Small intestine (tissue), 16 donors: Measurements from ENCODE around the gene C6orf47. TPM values are rescaled to one million over a fixed set of nuclear protein-coding genes. Genes with fewer than 3 reads are reported as not detected.
"Not testable (repeated sequence)": the region's sequence is repeated elsewhere in the genome, so short reads cannot be mapped to it uniquely, and the experiment has no call there.

Experiments
- DNase-seq, 2 donors: peaks; one replicate each; pipeline versions ENCODE4 v3.0.0 to v3.0.0-alpha.2; 2013
- FAIRE-seq: peaks from 2 replicates; lab custom pipeline; 2012; peaks lifted over from hg19 to GRCh38; lab: Jason Lieb, UNC
- H3K27ac ChIP-seq, 3 donors: one replicate each; pipeline ENCODE4 v1.5.1; 2013; ENCODE audit warnings: low read length in 2 of 3, mild to moderate bottlenecking in 2 of 3, control low read depth in 1 of 3, inconsistent platforms in 1 of 3, low read depth in 1 of 3, moderate library complexity in 1 of 3
- H3K27me3 ChIP-seq, 3 donors: one replicate each; pipeline ENCODE4 v1.6.1; 2013; ENCODE audit warnings: low read length in 3 of 3, inconsistent platforms in 1 of 3; ENCODE audit not compliant: control insufficient read depth in 3 of 3, insufficient read depth in 3 of 3
- H3K36me3 ChIP-seq, 3 donors: one replicate each; pipeline ENCODE4 v1.6.1; 2013; ENCODE audit warnings: low read length in 3 of 3, inconsistent platforms in 1 of 3, low read depth in 1 of 3, mild to moderate bottlenecking in 1 of 3, moderate library complexity in 1 of 3; ENCODE audit not compliant: control insufficient read depth in 3 of 3, insufficient read depth in 2 of 3
- H3K4me1 ChIP-seq, 3 donors: one replicate each; pipeline ENCODE4 v1.6.1; 2013; ENCODE audit warnings: low read length in 2 of 3, inconsistent platforms in 1 of 3, low read depth in 1 of 3, mild to moderate bottlenecking in 1 of 3, moderate library complexity in 1 of 3; ENCODE audit not compliant: control insufficient read depth in 3 of 3, insufficient read depth in 2 of 3
- H3K4me3 ChIP-seq, 3 donors: one replicate each; pipeline ENCODE4 v1.5.1; 2013; ENCODE audit warnings: low read length in 3 of 3, control low read depth in 1 of 3, inconsistent platforms in 1 of 3, low read depth in 1 of 3, mild to moderate bottlenecking in 1 of 3, moderate library complexity in 1 of 3
- H3K9me3 ChIP-seq, 2 donors: one replicate each; pipeline ENCODE4 v1.6.1; 2013; ENCODE audit warnings: low read depth in 1 of 2, low read length in 1 of 2; ENCODE audit not compliant: control insufficient read depth in 2 of 2, insufficient read depth in 1 of 2
- WGBS, 3 donors: extraction: QIAGEN DNeasy Blood & Tissue Kit; methylation state at CpG; one replicate each; pipeline ENCODE4 v1.1.7; 2013; 5-methylcytosine and 5-hydroxymethylcytosine counted together
- long read RNA-seq, 10 donors: transcript quantifications; one replicate each; lab custom pipeline, GENCODE V29; 2026
- polyA plus RNA-seq, 4 donors: library from polyadenylated mRNA; stranded (reverse) in 3 of 4; unstranded in 1 of 4; fragments of 200-250 nt in 3 of 4; fragments of 120-200 nt in 1 of 4; gene quantifications; one replicate each; pipeline versions ENCODE4 v1.2.1 to v1.2.3, GENCODE V29; 2013
- donor health status: healthy with polysubstance abuse.
- donor health status: control.
- donor health status: control.
- donor health status: Bipolar disorder and iron deficiency.
- donor health status: healthy.

Gene C6orf47, protein sequence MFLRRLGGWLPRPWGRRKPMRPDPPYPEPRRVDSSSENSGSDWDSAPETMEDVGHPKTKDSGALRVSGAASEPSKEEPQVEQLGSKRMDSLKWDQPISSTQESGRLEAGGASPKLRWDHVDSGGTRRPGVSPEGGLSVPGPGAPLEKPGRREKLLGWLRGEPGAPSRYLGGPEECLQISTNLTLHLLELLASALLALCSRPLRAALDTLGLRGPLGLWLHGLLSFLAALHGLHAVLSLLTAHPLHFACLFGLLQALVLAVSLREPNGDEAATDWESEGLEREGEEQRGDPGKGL
- 10 to 100 TPM; 17.3 to 29.1 (median 23.2) TPM for polyA plus RNA-seq
- long read RNA-seq, donor 1, transcript C6orf47-202 (1 exons, 2,475 nt), result major isoform, 56 of 56 reads
- long read RNA-seq, donor 1, partial matches to known transcripts, result 0 of 56 reads
- long read RNA-seq, donor 1, other reads (novel, unspliced or antisense), result 0 of 56 reads
- long read RNA-seq, donor 2, transcript C6orf47-202 (1 exons, 2,475 nt), result major isoform, 6 of 6 reads
- long read RNA-seq, donor 2, partial matches to known transcripts, result 0 of 6 reads
- long read RNA-seq, donor 2, other reads (novel, unspliced or antisense), result 0 of 6 reads
- long read RNA-seq, donor 3, transcript C6orf47-202 (1 exons, 2,475 nt), result major isoform, 23 of 23 reads
- long read RNA-seq, donor 3, partial matches to known transcripts, result 0 of 23 reads
- long read RNA-seq, donor 3, other reads (novel, unspliced or antisense), result 0 of 23 reads
- long read RNA-seq, donor 4, partial matches to known transcripts, result 0 of 1 reads
- long read RNA-seq, donor 4, other reads (novel, unspliced or antisense), result 0 of 1 reads
- long read RNA-seq, donor 5, transcript C6orf47-202 (1 exons, 2,475 nt), result major isoform, 16 of 16 reads
- long read RNA-seq, donor 5, partial matches to known transcripts, result 0 of 16 reads
- long read RNA-seq, donor 5, other reads (novel, unspliced or antisense), result 0 of 16 reads
- long read RNA-seq, donor 6, transcript C6orf47-202 (1 exons, 2,475 nt), result major isoform, 18 of 18 reads
- long read RNA-seq, donor 6, partial matches to known transcripts, result 0 of 18 reads
- long read RNA-seq, donor 6, other reads (novel, unspliced or antisense), result 0 of 18 reads
- long read RNA-seq, donor 7, transcript C6orf47-202 (1 exons, 2,475 nt), result major isoform, 31 of 31 reads
- long read RNA-seq, donor 7, partial matches to known transcripts, result 0 of 31 reads
- long read RNA-seq, donor 7, other reads (novel, unspliced or antisense), result 0 of 31 reads
- long read RNA-seq, donor 8, transcript C6orf47-202 (1 exons, 2,475 nt), result major isoform, 5 of 5 reads
- long read RNA-seq, donor 8, partial matches to known transcripts, result 0 of 5 reads
- long read RNA-seq, donor 8, other reads (novel, unspliced or antisense), result 0 of 5 reads
- long read RNA-seq, donor 9, transcript C6orf47-202 (1 exons, 2,475 nt), result major isoform, 6 of 6 reads
- long read RNA-seq, donor 9, partial matches to known transcripts, result 0 of 6 reads
- long read RNA-seq, donor 9, other reads (novel, unspliced or antisense), result 0 of 6 reads
- long read RNA-seq, donor 10, transcript C6orf47-202 (1 exons, 2,475 nt), result major isoform, 28 of 28 reads
- long read RNA-seq, donor 10, partial matches to known transcripts, result 0 of 28 reads
- long read RNA-seq, donor 10, other reads (novel, unspliced or antisense), result 0 of 28 reads

DNA sequence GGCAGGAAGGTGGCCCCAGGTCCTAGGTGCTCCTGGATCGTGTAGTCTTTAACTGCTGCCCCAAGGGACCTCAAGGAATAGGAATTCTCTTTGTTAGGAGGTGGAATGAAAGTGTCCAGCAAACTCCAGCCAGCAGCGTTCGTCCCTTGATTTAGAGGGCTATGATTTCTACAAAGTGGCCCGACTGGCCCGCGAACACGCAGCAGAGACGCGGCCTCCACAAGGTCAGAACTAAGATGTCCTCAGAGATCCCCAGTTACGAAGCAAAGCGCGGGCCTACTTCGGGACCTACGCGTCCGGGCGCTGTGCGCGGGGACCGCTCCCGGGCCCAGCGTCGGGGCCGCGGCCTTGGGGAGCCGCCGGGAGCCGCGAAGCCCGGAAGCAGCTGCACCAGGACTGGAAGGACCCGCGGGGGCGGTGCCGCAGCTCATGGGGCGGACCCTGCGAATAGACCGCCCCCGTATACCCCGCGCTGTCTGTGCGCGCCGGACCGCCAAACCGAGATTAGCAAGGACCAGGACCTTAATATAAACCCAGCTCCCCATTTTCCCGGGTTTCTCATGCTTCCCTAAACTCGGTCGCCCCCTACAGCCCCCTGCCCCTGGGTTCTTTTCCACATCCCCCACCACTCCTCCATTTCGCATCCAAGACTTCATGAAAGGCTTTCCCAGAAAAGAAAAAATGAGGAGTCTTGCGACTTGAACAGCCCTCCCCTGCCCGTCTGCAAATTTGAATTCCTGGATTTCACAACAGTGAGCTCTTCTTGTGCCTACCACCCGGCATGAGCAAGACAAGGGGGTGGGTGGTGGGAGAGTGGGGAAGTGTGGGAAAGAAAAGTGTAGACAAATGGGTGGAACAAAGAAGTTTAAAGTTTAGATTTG lies at the start of gene C6orf47:
C6orf47 (minus strand) TSS at position 398 of the 881 bp plus-strand sequence. CDS start 831 bp downstream, outside the sequence.
- Histone ChIP-seq H3K4me3 (peak within 1 kb of the TSS; percentile 66 to 90 (median 72)), H3K27me3 (no peaks in the 10 kb centered on the region), H3K36me3 (peaks cover 2 to 56% (median 5%) of the 10 kb centered on the region in 3 donors), H3K4me1 (peaks cover 8 to 53% (median 18%) of the 10 kb centered on the region in 3 donors), H3K9me3 (no peaks in the 10 kb centered on the region), H3K27ac (peak within 1 kb of the TSS; percentile 69 to 96 (median 88))
- FAIRE-seq, result no peak
- peak; percentile 85 to 91 for DNase-seq
- 0 to 1% (median 1%) methylated on average over 45 to 52 of the region's 52 CpGs for WGBS, 3 donors

DNA sequence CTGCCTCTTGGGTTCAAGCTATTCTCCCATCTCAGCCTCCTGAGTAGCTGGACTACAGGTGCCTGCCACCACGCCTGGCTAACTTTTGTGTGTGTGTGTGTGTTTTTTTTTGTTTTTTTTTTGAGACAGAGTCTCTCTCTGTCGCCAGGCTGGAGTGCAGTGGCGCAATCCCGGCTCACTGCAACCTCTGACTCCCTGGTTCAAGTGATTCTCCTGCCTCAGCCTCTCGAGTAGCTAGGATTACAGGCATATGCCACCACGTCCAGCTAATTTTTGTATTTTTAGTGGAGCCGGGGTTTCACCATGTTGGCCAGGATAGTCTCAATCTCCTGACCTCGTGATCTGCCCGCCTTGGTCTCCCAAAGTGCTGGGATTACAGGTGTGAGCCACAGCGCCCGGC lies 48.6 kb upstream of the C6orf47 start:
- not testable (repeated sequence) for H3K9me3 ChIP-seq, H3K4me3 ChIP-seq, FAIRE-seq, H3K36me3 ChIP-seq, H3K27ac ChIP-seq, DNase-seq, H3K27me3 ChIP-seq
- WGBS, 3 donors, result 87 to 91% (median 91%) methylated on average over 11 of the region's 11 CpGs
- H3K4me1 ChIP-seq, result peaks cover 0 to 16% (median 4%) of the 10 kb centered on the region in 3 donors

DNA sequence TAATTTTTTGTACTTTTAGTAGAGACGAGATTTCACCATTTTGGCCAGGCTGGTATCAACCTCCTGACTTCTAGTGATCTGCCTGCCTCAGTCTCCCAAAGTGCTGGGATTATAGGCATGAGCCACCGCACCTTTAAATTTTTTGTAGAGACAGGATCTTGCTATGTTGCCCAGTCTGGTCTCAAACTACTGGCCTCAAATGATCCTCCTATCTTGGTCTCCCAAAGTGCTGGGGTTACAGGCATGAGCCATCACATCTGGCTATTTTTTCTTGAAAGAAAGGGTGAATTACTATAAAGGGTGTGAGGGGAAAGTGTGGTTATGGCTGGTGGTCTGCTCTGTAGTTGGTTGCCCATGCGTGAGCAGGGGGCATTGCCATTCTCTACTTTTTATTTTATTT lies 47.6 kb upstream of the C6orf47 start:
- 94 to 99% (median 96%) methylated on average over 3 of the region's 3 CpGs for WGBS, 3 donors
- Histone ChIP-seq H3K27ac (no peak overlapping the region), H3K4me1 (peaks cover 0 to 10% (median 4%) of the 10 kb centered on the region in 3 donors), H3K27me3 (no peaks in the 10 kb centered on the region), H3K9me3 (no peaks in the 10 kb centered on the region), H3K36me3 (peaks cover 0 to 4% (median 0%) of the 10 kb centered on the region in 3 donors), H3K4me3 (no peak overlapping the region)
- no peak for FAIRE-seq
- no peak for DNase-seq

DNA sequence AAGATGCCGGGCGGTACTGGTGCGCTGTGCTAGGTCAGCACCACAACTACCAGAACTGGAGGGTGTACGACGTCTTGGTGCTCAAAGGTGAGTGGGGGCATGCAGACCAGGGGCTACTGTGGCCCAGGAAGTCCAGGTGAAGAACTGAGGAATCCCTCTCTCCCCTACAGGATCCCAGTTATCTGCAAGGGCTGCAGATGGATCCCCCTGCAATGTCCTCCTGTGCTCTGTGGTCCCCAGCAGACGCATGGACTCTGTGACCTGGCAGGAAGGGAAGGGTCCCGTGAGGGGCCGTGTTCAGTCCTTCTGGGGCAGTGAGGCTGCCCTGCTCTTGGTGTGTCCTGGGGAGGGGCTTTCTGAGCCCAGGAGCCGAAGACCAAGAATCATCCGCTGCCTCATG lies 47.1 kb upstream of the C6orf47 start:
- no peak for DNase-seq
- no peaks in the 10 kb centered on the region for H3K27me3 ChIP-seq

DNA sequence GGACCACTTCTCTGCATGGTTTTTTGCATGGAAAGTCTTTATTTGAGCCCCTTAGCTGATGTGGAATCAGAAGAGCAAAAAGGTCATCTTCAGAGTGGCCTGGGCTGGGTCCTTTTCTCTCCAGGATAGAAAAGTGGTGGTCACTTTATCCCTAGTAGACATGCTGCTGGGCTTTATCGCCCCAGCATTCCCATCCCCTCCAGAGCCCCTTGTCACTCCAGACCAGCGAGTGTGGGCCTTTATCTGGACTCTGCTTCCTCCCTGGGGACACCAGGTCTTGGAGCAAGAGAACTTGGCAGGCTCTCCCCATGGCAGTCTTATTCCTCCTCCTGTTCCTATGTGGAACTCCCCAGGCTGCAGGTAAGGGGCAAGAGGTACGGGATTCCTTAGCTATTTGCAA lies 46.0 kb upstream of the C6orf47 start, which contains the start of gene LY6G6F:
LY6G6F (plus strand) TSS at position 268 of the 400 bp plus-strand sequence; CDS start at position 309, 41 bp downstream.
- no peaks in the 10 kb centered on the region for H3K9me3 ChIP-seq
- WGBS, 3 donors, result 60 to 68% (median 65%) methylated on average over 3 of the region's 3 CpGs
- FAIRE-seq, result no peak
- H3K36me3 ChIP-seq, result peaks cover 0 to 8% (median 0%) of the 10 kb centered on the region in 3 donors
- peaks cover 2 to 16% (median 4%) of the 10 kb centered on the region in 3 donors for H3K4me1 ChIP-seq
- DNase-seq, result no peak
- no peaks in the 10 kb centered on the region for H3K27me3 ChIP-seq
- no peak within 1 kb of the TSS for H3K27ac ChIP-seq
- no peak within 1 kb of the TSS for H3K4me3 ChIP-seq

More for the DNA sequence above, 47.1 kb upstream of the C6orf47 start:
- H3K9me3 ChIP-seq, result no peaks in the 10 kb centered on the region
- peaks cover 0 to 4% (median 0%) of the 10 kb centered on the region in 3 donors for H3K36me3 ChIP-seq
- 86 to 94% (median 89%) methylated on average over 10 of the region's 10 CpGs for whole genome bisulfite sequencing, 3 donors
- no peak for FAIRE-seq
- H3K27ac ChIP-seq, result no peak overlapping the region
- H3K4me3 ChIP-seq, result no peak overlapping the region
- H3K4me1 ChIP-seq, result peaks cover 0 to 10% (median 4%) of the 10 kb centered on the region in 3 donors

DNA sequence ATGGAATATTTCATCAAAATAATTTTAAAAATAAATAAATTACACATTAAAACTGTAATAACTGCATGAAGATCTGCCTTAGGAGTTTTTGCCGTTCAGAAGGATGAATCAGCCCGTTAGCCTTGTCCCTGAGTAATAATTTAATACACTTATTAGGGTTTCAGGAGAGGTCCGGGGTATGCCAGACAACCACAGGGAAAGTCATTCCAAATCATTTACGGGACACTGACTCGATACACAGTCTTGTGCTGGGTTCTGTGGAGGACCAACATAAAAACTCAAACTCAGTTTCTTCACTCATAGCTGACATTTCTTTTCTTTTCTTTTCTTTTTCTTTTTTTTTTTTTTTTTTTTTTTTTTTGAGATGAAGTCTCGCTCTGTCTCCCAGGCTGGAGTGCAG lies 45.4 kb upstream of the C6orf47 start:
- 89 to 90% (median 90%) methylated on average over 5 to 6 of the region's 6 CpGs for WGBS, 3 donors
- Histone ChIP-seq H3K36me3 (peaks cover 0 to 11% (median 0%) of the 10 kb centered on the region in 3 donors), H3K4me1 (peaks cover under 1 to 19% (median 2%) of the 10 kb centered on the region in 3 donors), H3K27ac (no peak overlapping the region), H3K4me3 (no peak overlapping the region), H3K9me3 (no peaks in the 10 kb centered on the region), H3K27me3 (no peaks in the 10 kb centered on the region)
- no peak for DNase-seq
- FAIRE-seq, result no peak
